Ishikawa (cell line): ENCODE results near the gene PTPRE.

Experiments
- CEBPB ChIP-seq: IDR thresholded peaks from 2 replicates; pipeline ENCODE4 v1.6.1; 2012
- CREB1 ChIP-seq: IDR thresholded peaks from 2 replicates; pipeline ENCODE4 v1.6.1; 2012; ENCODE audit warnings: low read depth
- EGR1 ChIP-seq: IDR thresholded peaks from 2 replicates; pipeline ENCODE4 v1.6.1; 2012
- EP300 ChIP-seq: IDR thresholded peaks from 2 replicates; pipeline ENCODE4 v1.6.1; 2012; ENCODE audit warnings: borderline replicate concordance
- FOXM1 ChIP-seq: IDR thresholded peaks from 2 replicates; pipeline ENCODE4 v1.6.1; 2012; ENCODE audit warnings: low read depth, borderline replicate concordance
- MAX ChIP-seq: IDR thresholded peaks from 2 replicates; pipeline ENCODE4 v1.6.1; 2012
- NFIC ChIP-seq: IDR thresholded peaks from 2 replicates; pipeline ENCODE4 v1.6.1; 2012
- RAD21 ChIP-seq: IDR thresholded peaks from 2 replicates; pipeline ENCODE4 v1.6.1; 2012; ENCODE audit warnings: low read depth
- REST ChIP-seq: IDR thresholded peaks from 2 replicates; pipeline ENCODE4 v1.6.1; 2012; ENCODE audit warnings: low read depth, mild to moderate bottlenecking
- TAF1 ChIP-seq: IDR thresholded peaks from 2 replicates; pipeline ENCODE4 v1.6.1; 2012; ENCODE audit warnings: low read depth, mild to moderate bottlenecking
- TCF12 ChIP-seq: IDR thresholded peaks from 2 replicates; pipeline ENCODE4 v1.6.1; 2012; ENCODE audit warnings: low read depth
- TEAD4 ChIP-seq: IDR thresholded peaks from 2 replicates; pipeline ENCODE4 v1.6.1; 2012
- USF1 ChIP-seq: IDR thresholded peaks from 2 replicates; pipeline ENCODE4 v1.6.1; 2012
- YY1 ChIP-seq: IDR thresholded peaks from 2 replicates; pipeline ENCODE4 v1.6.1; 2012; ENCODE audit warnings: low read depth
- ZBTB7A ChIP-seq: IDR thresholded peaks from 2 replicates; pipeline ENCODE4 v1.6.1; 2012; ENCODE audit warnings: low read depth

PTPRE gene

GRCh38 chr10:128074589-128074988, 167.7 kb downstream of the PTPRE start:
- TF ChIP-seq NFIC = no peak
- no peak for TF ChIP-seq TAF1
- no peak for TF ChIP-seq EGR1

- TF ChIP-seq NFIC = no peak
- TF ChIP-seq EGR1 = no peak
- TF ChIP-seq CREB1 = no peak
- no peak for TF ChIP-seq FOXM1
- no peak for TF ChIP-seq EP300
- no peak for TF ChIP-seq TCF12
- TF ChIP-seq CEBPB = no peak
- no peak for TF ChIP-seq MAX
- no peak for TF ChIP-seq TEAD4
- no peak for TF ChIP-seq USF1
These were observed 170.4 kb downstream of the PTPRE start for GRCh38 chr10:128077155-128077875.

GRCh38 chr10:128078136-128078969, 171.4 kb downstream of the PTPRE start:
- TF ChIP-seq MAX (no peak), NFIC (no peak), TEAD4 (no peak), YY1 (no peak), REST (no peak), EP300 (no peak), USF1 (no peak), ZBTB7A (0 out of 2 replicates have a peak, but pooled peaks have one; percentile 30), EGR1 (no peak), CEBPB (no peak), TCF12 (no peak), RAD21 (peak; percentile 85)

GRCh38 chr10:128080231-128080630, 173.3 kb downstream of the PTPRE start:
- TF ChIP-seq MAX (no peak), RAD21 (no peak), TEAD4 (no peak), EGR1 (no peak), CREB1 (no peak), TCF12 (no peak), ZBTB7A (no peak), EP300 (no peak), NFIC (no peak), REST (no peak), YY1 (no peak), FOXM1 (no peak), USF1 (no peak), TAF1 (no peak)

- TF ChIP-seq MAX (no peak), TEAD4 (no peak), FOXM1 (no peak), EP300 (no peak), YY1 (no peak)
These were observed 173.7 kb downstream of the PTPRE start for GRCh38 chr10:128080641-128081040.
